ENCODE measurements around the gene MOB1B.

GRCh38 chr4:70925418-70925817 is 23.2 kb downstream of the MOB1B start:
- TF ChIP-seq, protein P1, sequence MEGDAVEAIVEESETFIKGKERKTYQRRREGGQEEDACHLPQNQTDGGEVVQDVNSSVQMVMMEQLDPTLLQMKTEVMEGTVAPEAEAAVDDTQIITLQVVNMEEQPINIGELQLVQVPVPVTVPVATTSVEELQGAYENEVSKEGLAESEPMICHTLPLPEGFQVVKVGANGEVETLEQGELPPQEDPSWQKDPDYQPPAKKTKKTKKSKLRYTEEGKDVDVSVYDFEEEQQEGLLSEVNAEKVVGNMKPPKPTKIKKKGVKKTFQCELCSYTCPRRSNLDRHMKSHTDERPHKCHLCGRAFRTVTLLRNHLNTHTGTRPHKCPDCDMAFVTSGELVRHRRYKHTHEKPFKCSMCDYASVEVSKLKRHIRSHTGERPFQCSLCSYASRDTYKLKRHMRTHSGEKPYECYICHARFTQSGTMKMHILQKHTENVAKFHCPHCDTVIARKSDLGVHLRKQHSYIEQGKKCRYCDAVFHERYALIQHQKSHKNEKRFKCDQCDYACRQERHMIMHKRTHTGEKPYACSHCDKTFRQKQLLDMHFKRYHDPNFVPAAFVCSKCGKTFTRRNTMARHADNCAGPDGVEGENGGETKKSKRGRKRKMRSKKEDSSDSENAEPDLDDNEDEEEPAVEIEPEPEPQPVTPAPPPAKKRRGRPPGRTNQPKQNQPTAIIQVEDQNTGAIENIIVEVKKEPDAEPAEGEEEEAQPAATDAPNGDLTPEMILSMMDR (IDR thresholded peaks at IDR 0.05), result no peak
- no peak for TF ChIP-seq POLR2AphosphoS5 (IDR thresholded peaks at IDR 0.05)
- TF ChIP-seq POLR2A (IDR thresholded peaks at IDR 0.05), result no peak
